Upper lobe of right lung (tissue), 1 donor: ENCODE data around the gene POFUT2. TPM values are rescaled to one million over a fixed set of nuclear protein-coding genes. Genes with fewer than 3 reads are reported as not detected.

ENCODE experiments used
- ATAC-seq: fragments of 200-7000 bp; cut with Tn5 transposase; one replicate; pipeline ENCODE4 v1.9.1; 2020; ENCODE audit warnings: mild to moderate bottlenecking, moderate library complexity
- DNase-seq: peaks from one replicate; pipeline ENCODE4 v3.0.0-alpha.2; 2020
- H3K27ac ChIP-seq: fragments of 200-600 bp; one replicate; pipeline ENCODE4 v1.8.0; 2022
- H3K27me3 ChIP-seq: fragments of 200-600 bp; one replicate; pipeline ENCODE4 v1.8.0; 2022; ENCODE audit warnings: mild to moderate bottlenecking
- H3K36me3 ChIP-seq: fragments of 200-600 bp; one replicate; pipeline ENCODE4 v1.8.0; 2022
- H3K4me1 ChIP-seq: fragments of 200-600 bp; one replicate; pipeline ENCODE4 v1.8.0; 2022
- H3K4me3 ChIP-seq: fragments of 200-600 bp; one replicate; pipeline ENCODE4 v1.8.0; 2022; ENCODE audit warnings: mild to moderate bottlenecking
- H3K9me3 ChIP-seq: fragments of 200-600 bp; one replicate; pipeline ENCODE4 v1.8.0; 2022
- CTCF ChIP-seq: fragments of 200-600 bp; IDR thresholded peaks from one replicate; pipeline ENCODE4 v1.8.0; 2022; ENCODE audit warnings: antibody characterized with exemption
- intact Hi-C: fragments of 100-400 bp; cut with DNase I; formaldehyde crosslinking; loops from one replicate; pipeline ENCODE4 v1.11.0; 2022
- total RNA-seq: library from RNA; stranded (reverse); fragmentation: NEBNext Ultra II Directional; extraction: Animal tissue kit (Norgen Biotek cat#: 25700); gene quantifications from one replicate; pipeline ENCODE4 v1.2.1, GENCODE V29; 2021
- donor health status: DM: no; HTN: yes; CAD: no; lungs with severe emphysema.

Gene POFUT2
- total RNA-seq, 1 donor from 2014 or later, result 29.0 TPM

- Histone ChIP-seq H3K36me3 (no peaks in the 10 kb centered on the region), H3K4me1 (peaks cover 45% of the 10 kb centered on the region), H3K27ac (peak overlapping the region; percentile 87), H3K27me3 (no peaks in the 10 kb centered on the region), H3K9me3 (no peaks in the 10 kb centered on the region), H3K4me3 (no peak overlapping the region)
- ATAC-seq (peak; percentile 62), DNase-seq (peak; percentile 73)
- intact Hi-C loops, result no loop called here
- no peak for TF ChIP-seq CTCF
These were observed 14.7 kb upstream of the POFUT2 start for GRCh38 chr21:45302082-45303061.

GRCh38 chr21:45301521-45302081 lies 13.9 kb upstream of the POFUT2 start:
- DNase-seq, result peak; percentile 58

GRCh38 chr21:45300786-45301520 lies 13.3 kb upstream of the POFUT2 start:
- peak; percentile 60 for DNase-seq
- H3K9me3 ChIP-seq, result no peaks in the 10 kb centered on the region
- intact Hi-C loops, result no loop called here
- H3K27me3 ChIP-seq, result no peaks in the 10 kb centered on the region
- peaks cover 34% of the 10 kb centered on the region for H3K4me1 ChIP-seq
- TF ChIP-seq CTCF, result no peak
- H3K4me3 ChIP-seq, result no peak overlapping the region
- peak overlapping the region; percentile 87 for H3K27ac ChIP-seq
- no peak for ATAC-seq
- H3K36me3 ChIP-seq, result no peaks in the 10 kb centered on the region

More at GRCh38 chr21:45301521-45302081, 13.9 kb upstream of the POFUT2 start:
- H3K27me3 ChIP-seq, result no peaks in the 10 kb centered on the region
- ATAC-seq, result no peak
- H3K9me3 ChIP-seq, result no peaks in the 10 kb centered on the region
- H3K27ac ChIP-seq, result peak overlapping the region; percentile 87
- no peak for TF ChIP-seq CTCF
- H3K4me1 ChIP-seq, result peaks cover 37% of the 10 kb centered on the region
- intact Hi-C loops, result no loop called here
- H3K4me3 ChIP-seq, result no peak overlapping the region
- no peaks in the 10 kb centered on the region for H3K36me3 ChIP-seq

GRCh38 chr21:45299864-45300785 lies 12.4 kb upstream of the POFUT2 start:
- peak overlapping the region; percentile 87 for H3K27ac ChIP-seq
- H3K27me3 ChIP-seq, result no peaks in the 10 kb centered on the region
- H3K4me3 ChIP-seq, result no peak overlapping the region
- intact Hi-C loops, result no loop called here
- no peaks in the 10 kb centered on the region for H3K9me3 ChIP-seq
- DNase-seq (peak; percentile 57), ATAC-seq (no peak)
- no peak for TF ChIP-seq CTCF
- no peaks in the 10 kb centered on the region for H3K36me3 ChIP-seq
- peaks cover 38% of the 10 kb centered on the region for H3K4me1 ChIP-seq
